Activated T-cell treated with anti-CD3 and anti-CD28 coated beads, Interleukin-2, amount 50 U/mL, for 72 hours (primary cell): ENCODE data around the gene RIPOR1. TPM values are rescaled to one million over a fixed set of nuclear protein-coding genes. Genes with fewer than 3 reads are reported as not detected.

Experiments used
- ATAC-seq, 2 donors: fragments of 150-1000 bp; cut with Tn5 transposase; replicated peaks in 1 of 2; 2 replicates each; pipeline ENCODE4 v1.10.0; 2021; ENCODE audit warnings: moderate library complexity in 2 of 2, mild to moderate bottlenecking in 1 of 2
- DNase-seq, 2 donors: peaks; one replicate each; pipeline ENCODE4 v3.0.0; 2021 to 2022; ENCODE audit warnings: mixed read lengths in 1 of 2
- H3K27ac Mint-ChIP-seq: one replicate; pipeline ENCODE4 v1.8.0; 2022; ENCODE audit warnings: mild to moderate bottlenecking, moderate library complexity, mixed read lengths
- H3K27me3 Mint-ChIP-seq: one replicate; pipeline ENCODE4 v1.8.0; 2022; ENCODE audit warnings: low read depth, mixed read lengths
- H3K36me3 Mint-ChIP-seq, 2 donors: one replicate each; pipeline ENCODE4 v1.8.0; 2022; ENCODE audit warnings: mixed read lengths in 2 of 2, mild to moderate bottlenecking in 1 of 2; ENCODE audit not compliant: insufficient read depth in 2 of 2
- H3K4me1 Mint-ChIP-seq: one replicate; pipeline ENCODE4 v1.8.0; 2022; ENCODE audit warnings: low read depth, mixed read lengths
- H3K4me3 Mint-ChIP-seq, 2 donors: one replicate each; pipeline ENCODE4 v1.8.0; 2022; ENCODE audit warnings: mild to moderate bottlenecking in 2 of 2, mixed read lengths in 2 of 2, moderate library complexity in 2 of 2
- H3K9me3 Mint-ChIP-seq, 2 donors: one replicate each; pipeline ENCODE4 v1.8.0; 2022; ENCODE audit warnings: mixed read lengths in 2 of 2
- total RNA-seq, 2 donors: library from RNA; stranded (reverse); gene quantifications; one replicate each; pipeline ENCODE4 v1.2.3, GENCODE V29; 2022

Gene RIPOR1
- total RNA-seq, 2 donors from 2014 or later: 34.2 to 54.6 TPM

DNA sequence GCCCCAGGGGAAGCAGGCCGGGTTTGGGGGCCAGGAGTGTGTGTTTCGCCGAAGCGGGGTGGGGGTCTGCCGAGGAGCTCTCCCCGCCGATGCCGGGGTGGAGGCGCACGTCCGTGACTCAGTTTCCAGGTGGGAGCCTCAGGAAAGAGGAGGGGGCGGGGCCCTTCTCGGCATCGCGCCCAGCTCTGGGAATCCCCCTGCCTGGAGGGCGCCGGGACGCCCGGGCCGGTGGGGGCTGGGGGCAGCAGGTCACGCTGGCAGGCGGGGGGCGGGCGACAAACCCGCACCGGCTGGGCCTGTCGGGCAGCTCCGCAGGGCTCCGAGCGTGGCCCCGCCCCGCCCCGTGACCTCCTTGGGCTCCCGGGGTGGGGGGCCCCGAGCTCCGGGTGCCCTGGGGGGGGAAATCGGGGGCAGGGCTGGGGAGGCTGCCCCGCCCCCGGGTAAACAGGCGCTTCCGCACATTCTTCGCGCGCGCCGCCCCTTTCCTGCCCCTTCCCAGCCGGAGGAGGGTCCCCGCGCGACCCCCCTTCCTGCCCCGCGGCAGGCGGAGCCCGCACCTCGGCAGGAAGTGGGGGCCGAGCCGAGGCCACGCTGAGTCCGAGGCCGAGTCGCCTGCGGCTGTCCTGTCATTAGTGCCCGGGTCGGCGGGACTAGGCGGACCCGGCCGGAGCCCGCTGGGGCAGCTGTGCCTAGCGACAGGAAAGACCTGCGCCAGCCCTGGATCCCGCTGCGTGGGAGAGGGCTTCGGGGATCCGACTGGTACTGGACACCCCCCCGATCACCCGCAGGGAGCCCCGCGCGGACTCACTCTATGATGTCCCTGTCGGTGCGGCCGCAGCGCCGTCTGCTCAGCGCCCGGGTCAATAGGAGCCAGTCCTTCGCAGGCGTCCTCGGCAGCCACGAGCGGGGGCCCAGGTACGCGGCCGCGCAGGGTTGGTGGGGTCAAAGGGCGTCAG, 9.3 kb downstream of the RIPOR1 start:
- peak overlapping the region; percentile 12 for H3K27ac Mint-ChIP-seq
- peak; percentile 54 to 63 for ATAC-seq

DNA sequence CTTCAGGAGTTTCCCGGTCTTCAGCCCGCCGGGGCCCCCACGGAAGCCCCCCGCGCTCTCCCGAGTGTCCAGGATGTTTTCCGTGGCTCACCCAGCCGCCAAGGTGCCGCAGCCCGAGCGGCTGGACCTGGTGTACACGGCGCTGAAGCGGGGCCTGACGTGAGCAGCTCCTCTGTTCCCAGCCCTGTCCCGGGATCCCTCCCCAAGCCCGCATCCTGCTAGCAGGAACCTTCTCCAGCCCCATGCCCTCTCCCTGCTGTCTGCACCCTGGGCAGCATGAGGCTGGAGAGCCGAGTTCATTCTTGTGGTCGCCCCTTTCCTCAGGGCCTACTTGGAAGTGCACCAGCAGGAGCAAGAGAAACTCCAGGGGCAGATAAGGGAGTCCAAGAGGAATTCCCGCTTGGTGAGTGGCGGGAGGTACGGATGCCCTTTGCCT, 10.1 kb downstream of the RIPOR1 start:
- DNase-seq (no peak), ATAC-seq (no peak)
- H3K36me3 Mint-ChIP-seq: peaks cover 4 to 5% of the 10 kb centered on the region in 2 donors
- peaks cover 45% of the 10 kb centered on the region for H3K4me1 Mint-ChIP-seq
- no peak overlapping the region for H3K27ac Mint-ChIP-seq
- H3K9me3 Mint-ChIP-seq: no peaks in the 10 kb centered on the region
- peak overlapping the region; percentile 56 to 69 for H3K4me3 Mint-ChIP-seq
- H3K27me3 Mint-ChIP-seq: peaks cover 22% of the 10 kb centered on the region

More for the DNA sequence above, 9.3 kb downstream of the RIPOR1 start:
- peaks cover 30% of the 10 kb centered on the region for H3K27me3 Mint-ChIP-seq
- peak; percentile 65 to 76 for DNase-seq
- no peaks in the 10 kb centered on the region for H3K9me3 Mint-ChIP-seq
- peaks cover 4 to 5% of the 10 kb centered on the region in 2 donors for H3K36me3 Mint-ChIP-seq
- H3K4me1 Mint-ChIP-seq: peaks cover 45% of the 10 kb centered on the region
- H3K4me3 Mint-ChIP-seq: peak overlapping the region; percentile 83 to 87

DNA sequence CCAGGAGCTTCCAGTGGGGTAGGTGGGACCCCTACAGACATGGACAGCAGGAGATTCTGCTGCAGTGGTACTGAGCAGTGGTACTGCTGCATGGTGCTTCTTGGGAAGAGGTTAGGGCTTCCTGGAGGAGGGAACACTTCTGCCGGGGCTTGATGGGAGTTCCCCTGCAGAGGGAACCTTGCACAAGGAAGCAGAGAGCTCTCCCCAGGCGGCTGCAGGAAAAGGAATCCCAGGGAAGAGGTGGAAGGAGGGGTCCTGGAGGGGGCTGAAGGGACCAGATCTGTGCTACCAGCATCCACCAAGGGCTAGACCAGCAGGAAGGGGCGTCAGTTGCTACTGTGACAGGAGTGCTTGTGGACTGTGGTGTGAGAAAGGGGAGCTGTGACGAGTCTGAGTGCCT, 10.6 kb downstream of the RIPOR1 start:
- Mint-ChIP-seq H3K4me1 (peaks cover 51% of the 10 kb centered on the region), H3K27ac (no peak overlapping the region), H3K27me3 (peaks cover 22% of the 10 kb centered on the region), H3K4me3 (peak overlapping the region; percentile 48 to 69), H3K36me3 (peaks cover 4 to 8% of the 10 kb centered on the region in 2 donors), H3K9me3 (no peaks in the 10 kb centered on the region)
- ATAC-seq: no peak
- DNase-seq: no peak

DNA sequence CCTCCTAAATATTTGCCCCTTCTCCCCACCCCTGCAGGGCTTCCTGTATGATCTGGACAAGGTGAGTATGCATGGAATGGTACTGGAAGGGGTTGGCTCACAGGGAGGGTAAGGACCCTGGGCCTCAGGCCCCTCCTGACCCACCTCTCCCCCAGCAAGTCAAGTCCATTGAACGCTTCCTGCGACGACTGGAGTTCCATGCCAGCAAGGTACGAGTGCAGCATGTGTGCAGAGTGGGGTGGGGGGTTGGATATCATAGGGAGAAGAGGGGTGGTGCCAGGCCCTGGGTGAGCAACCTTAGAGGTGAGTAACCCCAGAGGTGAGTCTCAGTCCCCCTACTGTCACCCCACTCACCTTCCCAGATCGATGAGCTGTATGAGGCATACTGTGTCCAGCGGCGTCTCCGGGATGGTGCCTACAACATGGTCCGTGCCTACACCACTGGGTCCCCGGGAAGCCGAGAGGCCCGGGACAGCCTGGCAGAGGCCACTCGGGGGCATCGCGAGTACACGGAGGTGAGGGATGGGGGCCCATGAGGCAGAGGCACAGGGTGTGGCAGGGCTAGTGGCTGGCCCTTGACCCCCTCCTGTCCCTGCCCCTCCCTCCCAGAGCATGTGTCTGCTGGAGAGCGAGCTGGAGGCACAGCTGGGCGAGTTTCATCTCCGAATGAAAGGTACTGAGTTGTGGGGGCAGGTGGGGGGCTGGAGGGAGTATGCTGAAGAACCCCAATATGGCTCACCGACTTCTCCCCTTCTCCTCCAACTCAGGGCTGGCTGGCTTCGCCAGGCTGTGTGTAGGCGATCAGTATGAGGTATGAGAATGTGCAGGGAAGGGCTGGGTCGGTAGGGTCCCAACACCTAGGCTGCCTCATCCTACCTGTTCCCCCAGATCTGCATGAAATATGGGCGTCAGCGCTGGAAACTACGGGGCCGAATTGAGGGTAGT, 11.3 kb downstream of the RIPOR1 start:
- H3K9me3 Mint-ChIP-seq: no peaks in the 10 kb centered on the region
- H3K4me1 Mint-ChIP-seq: peaks cover 54% of the 10 kb centered on the region
- DNase-seq (no peak), ATAC-seq (no peak)
- H3K27ac Mint-ChIP-seq: no peak overlapping the region
- peaks cover 4 to 8% of the 10 kb centered on the region in 2 donors for H3K36me3 Mint-ChIP-seq
- peak overlapping the region in 1 of 2 donors; percentile 69 for H3K4me3 Mint-ChIP-seq
- peaks cover 22% of the 10 kb centered on the region for H3K27me3 Mint-ChIP-seq

DNA sequence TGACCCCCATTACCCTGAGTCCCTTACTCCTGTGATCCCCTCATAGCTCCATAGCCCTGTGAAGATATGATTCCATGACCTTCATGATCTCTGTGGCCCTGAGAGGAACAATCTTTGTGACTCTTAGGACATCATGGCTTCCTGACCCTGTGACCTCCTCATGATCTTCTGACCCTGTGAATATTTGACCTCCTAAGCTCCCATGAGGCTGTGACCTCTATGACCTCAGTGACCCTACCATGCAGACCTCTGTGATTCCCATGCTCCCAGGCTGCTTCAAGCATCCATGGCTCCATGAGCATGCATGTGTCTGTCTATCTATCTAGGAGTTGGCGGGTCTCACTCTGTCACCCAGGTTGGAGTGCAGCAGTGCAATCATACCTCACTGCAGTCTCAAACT, 12.1 kb downstream of the RIPOR1 start:
- Mint-ChIP-seq H3K4me3 (no peak overlapping the region), H3K9me3 (no peaks in the 10 kb centered on the region), H3K36me3 (peaks cover 4 to 8% of the 10 kb centered on the region in 2 donors), H3K4me1 (peaks cover 52% of the 10 kb centered on the region), H3K27ac (no peak overlapping the region), H3K27me3 (peaks cover 14% of the 10 kb centered on the region)
- ATAC-seq (no peak), DNase-seq (no peak)

DNA sequence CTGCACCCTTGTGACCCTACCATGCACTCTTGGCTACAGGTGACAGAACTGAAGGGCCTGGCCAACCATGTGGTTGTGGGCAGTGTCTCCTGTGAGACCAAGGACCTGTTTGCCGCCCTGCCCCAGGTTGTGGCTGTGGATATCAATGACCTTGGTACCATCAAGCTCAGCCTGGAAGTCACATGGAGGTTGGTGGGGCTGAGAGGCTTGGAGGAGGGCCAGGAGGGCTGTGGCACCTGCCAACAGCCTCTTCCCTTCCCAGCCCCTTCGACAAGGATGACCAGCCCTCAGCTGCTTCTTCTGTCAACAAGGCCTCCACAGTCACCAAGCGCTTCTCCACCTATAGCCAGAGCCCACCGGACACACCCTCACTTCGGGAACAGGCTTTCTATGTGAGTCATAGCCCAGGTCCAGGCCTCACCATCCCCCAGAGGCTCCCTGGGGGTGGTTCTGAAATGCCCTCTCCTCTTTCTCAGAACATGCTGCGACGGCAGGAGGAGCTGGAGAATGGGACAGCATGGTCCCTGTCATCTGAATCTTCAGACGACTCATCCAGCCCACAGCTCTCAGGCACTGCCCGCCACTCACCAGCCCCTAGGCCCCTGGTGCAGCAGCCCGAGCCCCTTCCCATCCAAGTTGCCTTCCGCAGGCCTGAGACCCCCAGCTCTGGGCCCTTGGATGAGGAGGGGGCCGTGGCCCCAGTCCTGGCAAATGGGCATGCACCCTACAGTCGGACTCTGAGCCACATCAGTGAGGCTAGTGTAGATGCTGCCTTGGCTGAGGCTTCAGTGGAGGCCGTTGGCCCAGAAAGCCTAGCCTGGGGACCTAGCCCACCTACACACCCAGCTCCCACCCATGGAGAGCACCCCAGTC, 13.0 kb downstream of the RIPOR1 start:
- Mint-ChIP-seq H3K4me3 (no peak overlapping the region), H3K9me3 (no peaks in the 10 kb centered on the region), H3K27ac (no peak overlapping the region), H3K36me3 (peaks cover 4 to 10% of the 10 kb centered on the region in 2 donors), H3K27me3 (peaks cover 5% of the 10 kb centered on the region), H3K4me1 (peaks cover 46% of the 10 kb centered on the region)
- DNase-seq: no peak
- ATAC-seq: no peak

DNA sequence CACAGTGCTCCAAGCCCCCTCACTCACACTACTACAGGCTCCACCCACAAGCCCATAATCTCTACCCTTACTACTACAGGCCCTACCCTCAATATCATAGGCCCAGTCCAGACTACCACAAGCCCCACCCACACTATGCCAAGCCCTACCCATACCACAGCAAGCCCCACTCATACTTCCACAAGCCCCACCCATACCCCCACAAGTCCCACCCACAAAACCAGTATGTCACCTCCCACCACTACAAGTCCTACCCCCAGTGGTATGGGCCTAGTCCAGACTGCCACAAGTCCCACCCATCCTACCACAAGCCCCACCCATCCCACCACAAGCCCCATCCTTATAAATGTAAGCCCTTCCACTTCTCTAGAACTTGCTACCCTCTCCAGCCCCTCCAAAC, 13.8 kb downstream of the RIPOR1 start:
- Mint-ChIP-seq H3K27ac (peak overlapping the region; percentile 43), H3K9me3 (no peaks in the 10 kb centered on the region), H3K4me1 (peaks cover 47% of the 10 kb centered on the region), H3K4me3 (no peak overlapping the region), H3K36me3 (peaks cover 4 to 10% of the 10 kb centered on the region in 2 donors), H3K27me3 (no peaks in the 10 kb centered on the region)
- ATAC-seq (peak; percentile 81), DNase-seq (peak; percentile 81)

DNA sequence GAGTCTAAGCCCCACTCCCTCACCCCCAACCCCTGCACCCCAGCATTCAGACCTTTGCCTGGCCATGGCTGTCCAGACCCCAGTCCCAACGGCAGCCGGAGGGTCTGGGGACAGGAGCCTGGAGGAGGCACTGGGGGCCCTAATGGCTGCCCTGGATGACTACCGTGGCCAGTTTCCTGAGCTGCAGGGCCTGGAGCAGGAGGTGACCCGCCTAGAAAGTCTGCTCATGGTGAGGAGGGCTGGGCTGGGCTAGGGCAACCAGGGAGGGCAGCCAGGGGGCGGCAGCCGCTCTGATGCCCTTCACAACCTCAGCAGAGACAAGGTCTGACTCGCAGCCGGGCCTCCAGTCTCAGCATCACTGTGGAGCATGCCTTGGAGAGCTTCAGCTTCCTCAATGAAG, 14.4 kb downstream of the RIPOR1 start:
- Mint-ChIP-seq H3K4me1 (peaks cover 53% of the 10 kb centered on the region), H3K36me3 (peaks cover 4 to 11% of the 10 kb centered on the region in 2 donors), H3K9me3 (no peaks in the 10 kb centered on the region), H3K27ac (no peak overlapping the region), H3K4me3 (no peak overlapping the region), H3K27me3 (no peaks in the 10 kb centered on the region)
- ATAC-seq (no peak), DNase-seq (no peak)

DNA sequence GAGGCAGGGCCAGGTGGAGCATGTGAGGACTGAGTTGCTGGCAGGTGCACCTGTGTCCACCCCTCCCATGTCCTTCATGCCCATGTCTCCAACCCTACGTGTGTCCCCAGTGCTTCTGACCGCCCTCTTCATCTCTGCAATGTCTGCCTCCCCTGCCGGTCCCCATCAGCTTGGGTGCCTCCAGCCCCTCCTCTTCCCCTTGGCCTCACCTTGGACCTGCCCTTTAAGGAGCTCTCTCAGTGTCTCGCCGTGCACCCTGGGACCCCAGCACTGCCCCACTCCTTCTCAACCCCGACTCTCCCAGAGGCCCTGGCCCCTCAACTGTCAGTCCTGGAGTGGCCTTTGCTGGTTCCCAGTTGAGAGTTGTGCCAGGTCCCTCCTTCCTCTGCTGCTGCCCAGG, 15.0 kb downstream of the RIPOR1 start:
- ATAC-seq: no peak
- peaks cover 4 to 11% of the 10 kb centered on the region in 2 donors for H3K36me3 Mint-ChIP-seq
- H3K9me3 Mint-ChIP-seq: no peaks in the 10 kb centered on the region
- no peak overlapping the region for H3K4me3 Mint-ChIP-seq
- DNase-seq: no peak
- H3K27ac Mint-ChIP-seq: no peak overlapping the region
- no peaks in the 10 kb centered on the region for H3K27me3 Mint-ChIP-seq
- H3K4me1 Mint-ChIP-seq: peaks cover 57% of the 10 kb centered on the region

DNA sequence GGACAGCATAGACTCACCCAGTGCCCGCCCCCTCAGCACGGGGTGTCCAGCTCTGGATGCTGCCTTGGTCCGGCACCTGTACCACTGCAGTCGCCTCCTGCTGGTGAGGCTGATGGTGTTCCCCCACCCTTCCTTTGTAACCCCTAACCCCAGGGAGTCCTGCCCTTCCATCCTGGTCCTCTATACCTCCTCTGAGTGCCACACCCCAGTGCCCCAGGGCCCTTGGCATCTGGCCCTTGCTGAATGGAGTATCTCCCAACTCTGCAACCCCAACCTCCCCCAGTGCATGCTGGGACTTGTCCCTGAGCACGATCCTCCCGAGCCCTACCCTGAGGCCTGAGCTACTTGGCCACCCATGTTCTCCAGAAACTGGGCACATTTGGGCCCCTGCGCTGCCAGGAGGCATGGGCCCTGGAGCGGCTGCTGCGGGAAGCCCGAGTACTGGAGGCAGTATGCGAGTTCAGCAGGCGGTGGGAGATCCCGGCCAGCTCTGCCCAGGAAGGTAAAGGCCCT, 15.8 kb downstream of the RIPOR1 start:
- Mint-ChIP-seq H3K4me1 (peaks cover 59% of the 10 kb centered on the region), H3K4me3 (no peak overlapping the region), H3K27me3 (no peaks in the 10 kb centered on the region), H3K36me3 (peaks cover 4 to 11% of the 10 kb centered on the region in 2 donors), H3K27ac (no peak overlapping the region), H3K9me3 (no peaks in the 10 kb centered on the region)
- no peak for ATAC-seq
- DNase-seq: no peak

DNA sequence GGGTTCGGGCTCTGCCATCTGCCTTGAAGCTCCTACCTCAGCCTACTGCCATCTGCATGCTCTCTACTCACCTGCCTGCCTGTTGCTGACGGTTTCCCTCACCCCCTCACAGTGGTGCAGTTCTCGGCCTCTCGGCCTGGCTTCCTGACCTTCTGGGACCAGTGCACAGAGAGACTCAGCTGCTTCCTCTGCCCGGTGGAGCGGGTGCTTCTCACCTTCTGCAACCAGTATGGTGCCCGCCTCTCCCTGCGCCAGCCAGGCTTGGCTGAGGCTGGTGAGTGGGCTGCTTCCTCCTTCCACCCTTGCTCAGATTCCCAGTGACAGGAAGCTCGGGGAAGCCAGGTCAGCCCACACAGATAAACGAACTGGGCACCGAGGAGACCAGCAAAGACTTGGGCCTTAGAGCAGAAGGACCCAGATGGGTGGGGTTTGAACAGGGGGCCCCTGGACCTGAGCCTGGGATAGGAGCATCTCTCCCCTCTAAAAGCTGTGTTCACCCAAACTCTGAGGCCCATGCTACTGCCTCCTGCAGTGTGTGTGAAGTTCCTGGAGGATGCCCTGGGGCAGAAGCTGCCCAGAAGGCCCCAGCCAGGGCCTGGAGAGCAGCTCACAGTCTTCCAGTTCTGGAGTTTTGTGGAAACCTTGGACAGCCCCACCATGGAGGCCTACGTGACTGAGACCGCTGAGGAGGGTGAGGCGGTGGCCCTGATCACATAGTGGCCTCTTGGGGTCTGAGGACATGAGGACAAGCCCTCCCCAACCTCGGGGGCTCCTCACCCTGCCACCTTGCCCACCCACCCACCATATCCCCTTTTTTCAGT, 16.4 kb downstream of the RIPOR1 start:
- ATAC-seq (no peak), DNase-seq (no peak)
- H3K36me3 Mint-ChIP-seq: peaks cover 4 to 11% of the 10 kb centered on the region in 2 donors
- H3K4me1 Mint-ChIP-seq: peaks cover 59% of the 10 kb centered on the region
- H3K9me3 Mint-ChIP-seq: no peaks in the 10 kb centered on the region
- no peak overlapping the region for H3K4me3 Mint-ChIP-seq
- no peak overlapping the region for H3K27ac Mint-ChIP-seq
- no peaks in the 10 kb centered on the region for H3K27me3 Mint-ChIP-seq
